ENCODE results near the gene TERB1. TPM values are rescaled to one million over a fixed set of nuclear protein-coding genes. Genes with fewer than 3 reads are reported as not detected.

The TERB1 gene
- total and polyA plus RNA-seq, 2 of the 13 experiments (the other 11 are each of a cell fraction or from before 2014, with no cell fraction given), result not detected

- 0 out of 2 replicates have a peak, but pooled peaks have one; percentile 44 for TF ChIP-seq ZNF142 (CRISPR knock-in tag; IDR thresholded peaks at IDR 0.05)
- peak; percentile 20; the same call in 1 of the 2 replicates for TF ChIP-seq ZNF576 (CRISPR knock-in tag; IDR thresholded peaks at IDR 0.05)
- peak; percentile 93; the same call in 1 of the 2 replicates for TF ChIP-seq ZNF619 (CRISPR knock-in tag; IDR thresholded peaks at IDR 0.05)
- no peak for TF ChIP-seq HES4 (CRISPR knock-in tag; IDR thresholded peaks at IDR 0.05; ENCODE audit: borderline replicate concordance)
- peak; percentile 80 for TF ChIP-seq CTCF (CRISPR knock-in tag; IDR thresholded peaks at IDR 0.05)
- TF ChIP-seq ZNF709 (CRISPR knock-in tag; IDR thresholded peaks at IDR 0.05), result peak; percentile 79; the same call in 1 of the 2 replicates
- no peak for TF ChIP-seq RFX3 (CRISPR knock-in tag; IDR thresholded peaks at IDR 0.05)
- TF ChIP-seq ZNF792 (CRISPR knock-in tag; IDR thresholded peaks at IDR 0.05), result 0 out of 2 replicates have a peak, but pooled peaks have one; percentile 9
- no peak for TF ChIP-seq ZEB1 (IDR thresholded peaks at IDR 0.05; ENCODE audit: insufficient replicate concordance, low read depth)
- TF ChIP-seq ZNF460 (CRISPR knock-in tag; IDR thresholded peaks at IDR 0.05; ENCODE audit: borderline replicate concordance), result no peak
- no peak for TF ChIP-seq ZFP36L2 (CRISPR knock-in tag; IDR thresholded peaks at IDR 0.05)
- TF ChIP-seq KDM2A (CRISPR knock-in tag; IDR thresholded peaks at IDR 0.05; ENCODE audit: borderline replicate concordance, low read depth), result peak; percentile 37; the same call in 1 of the 2 replicates
- no peak for TF ChIP-seq ZNF451 (CRISPR knock-in tag; IDR thresholded peaks at IDR 0.05)
- 0 out of 2 replicates have a peak, but pooled peaks have one; percentile 23 for TF ChIP-seq ZNF773 (CRISPR knock-in tag; IDR thresholded peaks at IDR 0.05; ENCODE audit: borderline replicate concordance)
- TF ChIP-seq ZNF883 (CRISPR knock-in tag; IDR thresholded peaks at IDR 0.05; ENCODE audit: not compliant biosample characterization), result peak; percentile 29
- TF ChIP-seq RFX1 (IDR thresholded peaks at IDR 0.05), result no peak
- no peak for TF ChIP-seq ZSCAN12 (CRISPR knock-in tag; IDR thresholded peaks at IDR 0.05)
- TF ChIP-seq RCOR2 (CRISPR knock-in tag; IDR thresholded peaks at IDR 0.05), result no peak
- no peak for TF ChIP-seq HOXA7 (CRISPR knock-in tag; IDR thresholded peaks at IDR 0.05)
- TF ChIP-seq MXD3 (CRISPR knock-in tag; IDR thresholded peaks at IDR 0.05), result no peak
- TF ChIP-seq ZNF737 (CRISPR knock-in tag; IDR thresholded peaks at IDR 0.05; ENCODE audit: borderline replicate concordance), result no peak
- TF ChIP-seq ZFP37 (CRISPR knock-in tag; IDR thresholded peaks at IDR 0.05; ENCODE audit: borderline replicate concordance), result no peak
- no peak for TF ChIP-seq ZNF577 (CRISPR knock-in tag; IDR thresholded peaks at IDR 0.05; ENCODE audit: borderline replicate concordance, low read depth)
These were observed 49.9 kb downstream of the TERB1 start, which contains the start of gene DYNC1LI2 (continued) for GRCh38 chr16:66751303-66751991.
